Sigmoid colon (tissue), 3 donors: ENCODE data around the gene MORC2.

ENCODE experiments used
- POLR2A ChIP-seq, 2 donors: fragments of 450-650 bp; IDR thresholded peaks; one replicate each; pipeline ENCODE4 v1.6.1; 2016; ENCODE audit warnings: antibody characterized with exemption in 2 of 2, mild to moderate bottlenecking in 2 of 2, moderate library complexity in 2 of 2
- TF ChIP-seq, protein P1 (sequence below), 4 experiments: fragments of 450-650 bp in 3 of 4; fragments of 200-600 bp in 1 of 4; IDR thresholded peaks; one replicate each; pipeline ENCODE4 v1.5.1; 2016 to 2019; ENCODE audit warnings: antibody characterized with exemption in 4 of 4, mild to moderate bottlenecking in 3 of 4, moderate library complexity in 2 of 4

DNA sequence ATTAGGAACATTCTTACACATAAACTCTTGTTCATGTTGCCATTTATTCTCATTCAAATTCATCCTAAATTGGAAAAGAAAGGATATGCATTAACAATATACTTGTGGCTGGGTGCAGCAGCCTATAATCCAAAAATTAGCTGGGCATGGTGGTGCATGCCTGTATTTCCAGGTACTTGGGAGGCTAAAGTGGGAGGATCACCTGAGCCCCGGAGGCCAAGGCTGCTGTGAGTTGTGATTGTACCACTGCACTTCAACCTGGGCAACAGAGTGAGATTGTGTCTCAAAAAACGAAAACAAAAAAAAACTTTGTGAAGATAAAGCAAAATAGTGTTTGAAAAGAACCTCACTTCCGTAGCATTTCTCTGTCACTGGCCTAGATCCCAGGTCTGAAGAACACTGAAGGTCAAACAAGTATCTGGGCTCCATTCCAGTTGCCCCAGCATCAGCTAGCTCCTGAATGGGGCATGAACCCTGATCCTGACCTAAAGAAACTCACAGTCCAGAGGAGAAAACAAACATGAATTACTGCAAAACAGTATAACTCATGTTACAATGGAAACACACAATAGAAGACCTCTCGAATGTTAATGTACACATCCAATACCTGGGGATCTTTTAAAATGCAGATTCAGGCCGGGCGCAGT lies 32.7 kb upstream of the MORC2 start:
- TF ChIP-seq, protein P1, sequence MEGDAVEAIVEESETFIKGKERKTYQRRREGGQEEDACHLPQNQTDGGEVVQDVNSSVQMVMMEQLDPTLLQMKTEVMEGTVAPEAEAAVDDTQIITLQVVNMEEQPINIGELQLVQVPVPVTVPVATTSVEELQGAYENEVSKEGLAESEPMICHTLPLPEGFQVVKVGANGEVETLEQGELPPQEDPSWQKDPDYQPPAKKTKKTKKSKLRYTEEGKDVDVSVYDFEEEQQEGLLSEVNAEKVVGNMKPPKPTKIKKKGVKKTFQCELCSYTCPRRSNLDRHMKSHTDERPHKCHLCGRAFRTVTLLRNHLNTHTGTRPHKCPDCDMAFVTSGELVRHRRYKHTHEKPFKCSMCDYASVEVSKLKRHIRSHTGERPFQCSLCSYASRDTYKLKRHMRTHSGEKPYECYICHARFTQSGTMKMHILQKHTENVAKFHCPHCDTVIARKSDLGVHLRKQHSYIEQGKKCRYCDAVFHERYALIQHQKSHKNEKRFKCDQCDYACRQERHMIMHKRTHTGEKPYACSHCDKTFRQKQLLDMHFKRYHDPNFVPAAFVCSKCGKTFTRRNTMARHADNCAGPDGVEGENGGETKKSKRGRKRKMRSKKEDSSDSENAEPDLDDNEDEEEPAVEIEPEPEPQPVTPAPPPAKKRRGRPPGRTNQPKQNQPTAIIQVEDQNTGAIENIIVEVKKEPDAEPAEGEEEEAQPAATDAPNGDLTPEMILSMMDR (IDR thresholded peaks at IDR 0.05), result no peak
- no peak for TF ChIP-seq POLR2A (IDR thresholded peaks at IDR 0.05)
